NCI-H748 (cell line): Measurements from ENCODE around the gene TAS2R42.

Source experiments
- DNase-seq: peaks from one replicate; lab custom pipeline; 2025; ENCODE audit not compliant: unreplicated experiment; lab: John Stamatoyannopoulos, UW

TAS2R42 gene

DNA sequence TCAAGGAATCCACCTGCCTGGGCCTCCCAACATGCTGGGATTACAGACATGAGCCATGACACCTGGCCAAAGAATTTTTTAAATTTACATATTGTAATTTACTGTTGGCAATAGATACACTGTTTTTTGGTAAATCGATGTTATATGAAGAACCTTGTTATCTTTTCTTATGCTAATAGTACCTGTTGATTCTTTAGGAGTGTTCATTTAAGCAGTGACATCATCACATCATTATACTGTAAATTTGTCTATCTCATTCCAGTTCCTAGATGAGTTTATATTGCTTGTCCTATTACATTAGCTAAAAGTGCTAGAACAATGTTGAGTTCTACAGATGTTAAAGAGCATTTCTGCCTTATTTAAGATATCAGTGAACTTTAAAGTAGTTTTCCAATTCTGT lies 39.3 kb downstream of the TAS2R42 start:
- no peak for DNase-seq

GRCh38 chr12:11144297-11144696 lies 42.4 kb downstream of the TAS2R42 start:
- no peak for DNase-seq

GRCh38 chr12:11143352-11143751 lies 43.4 kb downstream of the TAS2R42 start:
- no peak for DNase-seq

DNA sequence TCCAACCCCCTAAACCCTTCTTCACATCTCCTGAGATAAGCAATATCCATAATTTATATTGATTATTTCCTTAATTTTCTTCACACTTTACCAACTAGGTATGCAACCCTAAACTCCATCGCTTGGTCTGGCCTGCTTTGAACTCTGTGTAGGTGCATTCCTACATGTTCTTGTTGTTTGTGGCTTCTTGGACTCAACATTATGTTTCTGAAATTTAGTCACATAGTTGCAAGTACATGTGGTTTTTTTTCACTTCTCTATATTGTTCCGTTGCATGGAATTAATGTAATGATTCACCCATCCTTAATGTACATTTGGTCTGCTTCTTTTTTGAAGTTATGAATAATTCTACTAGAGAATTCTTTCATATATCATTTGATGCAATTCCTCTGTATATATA lies 50.7 kb downstream of the TAS2R42 start:
- DNase-seq, result no peak
